ENCODE results near the gene ARHGAP6.
A peak's percentile ranks its signal among the peaks of the same experiment; 100 is the strongest.
"Not testable (repeated sequence)": the region's sequence is repeated elsewhere in the genome, so short reads cannot be mapped to it uniquely, and the experiment has no call there.

Gene ARHGAP6

GRCh38 chrX:11647138-11647537 lies 18.6 kb downstream of the ARHGAP6 start:
- DNase-seq (ENCODE audit: low spot score), result no peak

- no peak for DNase-seq (ENCODE audit: low spot score)
Observed at GRCh38 chrX:11641349-11642065, 24.2 kb downstream of the ARHGAP6 start.

- DNase-seq (ENCODE audit: low spot score), result no peak
Observed at GRCh38 chrX:11640089-11640488, 25.6 kb downstream of the ARHGAP6 start.

GRCh38 chrX:11632732-11633131 lies 33.0 kb downstream of the ARHGAP6 start:
- DNase-seq (ENCODE audit: low spot score), result no peak

GRCh38 chrX:11629593-11630211 lies 36.0 kb downstream of the ARHGAP6 start:
- DNase-seq (ENCODE audit: low spot score), result no peak

GRCh38 chrX:11628399-11628798 lies 37.3 kb downstream of the ARHGAP6 start:
- DNase-seq (ENCODE audit: low spot score), result no peak

- no peak for DNase-seq (ENCODE audit: low spot score)
Observed at GRCh38 chrX:11626351-11626750, 39.4 kb downstream of the ARHGAP6 start.

- no peak for DNase-seq (ENCODE audit: low spot score)
Observed at GRCh38 chrX:11619441-11619840, 46.3 kb downstream of the ARHGAP6 start.

GRCh38 chrX:11614253-11614652 lies 51.5 kb downstream of the ARHGAP6 start:
- not testable (repeated sequence) for DNase-seq (ENCODE audit: low spot score)

- no peak for DNase-seq (ENCODE audit: low spot score)
Observed at GRCh38 chrX:11611965-11612364, 53.8 kb downstream of the ARHGAP6 start.

- DNase-seq (ENCODE audit: low spot score), result no peak
Observed at GRCh38 chrX:11611161-11611560, 54.6 kb downstream of the ARHGAP6 start.

- no peak for DNase-seq (ENCODE audit: low spot score)
Observed at GRCh38 chrX:11609109-11609508, 56.6 kb downstream of the ARHGAP6 start.

- DNase-seq (ENCODE audit: low spot score), result no peak
Observed at GRCh38 chrX:11606408-11606807, 59.3 kb downstream of the ARHGAP6 start.

GRCh38 chrX:11600578-11600977 lies 65.1 kb downstream of the ARHGAP6 start:
- DNase-seq (ENCODE audit: low spot score), result no peak

- no peak for DNase-seq (ENCODE audit: low spot score)
Observed at GRCh38 chrX:11597479-11597878, 68.2 kb downstream of the ARHGAP6 start.

- DNase-seq (ENCODE audit: low spot score), result no peak
Observed at GRCh38 chrX:11591723-11592346, 73.9 kb downstream of the ARHGAP6 start.

- DNase-seq (ENCODE audit: low spot score), result peak; percentile 31
Observed at GRCh38 chrX:11589641-11590040, 76.1 kb downstream of the ARHGAP6 start.

- no peak for DNase-seq (ENCODE audit: low spot score)
Observed at GRCh38 chrX:11588097-11588496, 77.6 kb downstream of the ARHGAP6 start.

GRCh38 chrX:11585174-11585573 lies 80.5 kb downstream of the ARHGAP6 start:
- DNase-seq (ENCODE audit: low spot score), result no peak

GRCh38 chrX:11580789-11581188 lies 84.9 kb downstream of the ARHGAP6 start:
- DNase-seq (ENCODE audit: low spot score), result no peak

GRCh38 chrX:11579636-11580600 lies 85.8 kb downstream of the ARHGAP6 start:
- no peak for DNase-seq (ENCODE audit: low spot score)

GRCh38 chrX:11578301-11578700 lies 87.4 kb downstream of the ARHGAP6 start:
- not testable (repeated sequence) for DNase-seq (ENCODE audit: low spot score)

Measured in SK-N-DZ (cell line).